PFSK-1 (cell line): ENCODE measurements around the gene MYOG.

Experiments used
- FOXP2 ChIP-seq: optimal IDR thresholded peaks from 2 replicates; pipeline ENCODE3; 2011; ENCODE audit warnings: borderline replicate concordance, control low read depth, inconsistent platforms; ENCODE audit not compliant: insufficient read depth; ENCODE audit errors: extremely low read length, extremely low read depth
- POLR2AphosphoS5 ChIP-seq: IDR thresholded peaks from 2 replicates; pipeline ENCODE4 v1.6.1; 2012; ENCODE audit warnings: low read depth, mild to moderate bottlenecking, control low read depth, low read length, moderate library complexity
- SIN3A ChIP-seq: IDR thresholded peaks from 2 replicates; pipeline ENCODE4 v1.6.1; 2012; ENCODE audit warnings: mild to moderate bottlenecking, low read length, moderate library complexity, borderline replicate concordance; ENCODE audit not compliant: insufficient read depth
- TF ChIP-seq, protein P1 (sequence below), 2 experiments: IDR thresholded peaks; 2 replicates each; pipeline versions ENCODE4 v1.6.1 to v1.8.0; 2011 to 2012; ENCODE audit warnings: low read depth in 2 of 2, low read length in 2 of 2, control low read depth in 1 of 2, inconsistent platforms in 1 of 2, mild to moderate bottlenecking in 1 of 2, moderate library complexity in 1 of 2; ENCODE audit not compliant: insufficient read depth in 1 of 2

DNA sequence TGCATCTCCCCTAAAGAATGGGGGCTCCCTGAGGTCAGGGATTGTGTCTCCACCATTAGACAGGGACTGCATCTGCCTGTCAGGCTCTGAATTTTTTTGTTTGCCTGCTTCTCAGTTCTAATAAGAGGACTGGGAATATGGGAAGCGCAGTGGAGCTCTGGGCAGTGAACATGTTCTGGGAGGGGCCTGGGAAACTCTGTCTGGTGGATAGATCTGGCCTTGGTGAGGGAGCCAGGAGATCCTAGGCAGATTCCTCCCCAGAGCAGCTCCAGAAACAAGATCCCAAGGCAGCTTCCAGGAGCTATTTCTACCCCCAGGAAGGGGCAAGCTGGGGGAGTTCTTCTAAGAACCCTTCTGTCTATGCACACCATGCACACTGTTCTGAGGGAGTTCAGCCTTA is 12.6 kb upstream of the MYOG start:
- no peak for TF ChIP-seq SIN3A
- TF ChIP-seq, protein P1, sequence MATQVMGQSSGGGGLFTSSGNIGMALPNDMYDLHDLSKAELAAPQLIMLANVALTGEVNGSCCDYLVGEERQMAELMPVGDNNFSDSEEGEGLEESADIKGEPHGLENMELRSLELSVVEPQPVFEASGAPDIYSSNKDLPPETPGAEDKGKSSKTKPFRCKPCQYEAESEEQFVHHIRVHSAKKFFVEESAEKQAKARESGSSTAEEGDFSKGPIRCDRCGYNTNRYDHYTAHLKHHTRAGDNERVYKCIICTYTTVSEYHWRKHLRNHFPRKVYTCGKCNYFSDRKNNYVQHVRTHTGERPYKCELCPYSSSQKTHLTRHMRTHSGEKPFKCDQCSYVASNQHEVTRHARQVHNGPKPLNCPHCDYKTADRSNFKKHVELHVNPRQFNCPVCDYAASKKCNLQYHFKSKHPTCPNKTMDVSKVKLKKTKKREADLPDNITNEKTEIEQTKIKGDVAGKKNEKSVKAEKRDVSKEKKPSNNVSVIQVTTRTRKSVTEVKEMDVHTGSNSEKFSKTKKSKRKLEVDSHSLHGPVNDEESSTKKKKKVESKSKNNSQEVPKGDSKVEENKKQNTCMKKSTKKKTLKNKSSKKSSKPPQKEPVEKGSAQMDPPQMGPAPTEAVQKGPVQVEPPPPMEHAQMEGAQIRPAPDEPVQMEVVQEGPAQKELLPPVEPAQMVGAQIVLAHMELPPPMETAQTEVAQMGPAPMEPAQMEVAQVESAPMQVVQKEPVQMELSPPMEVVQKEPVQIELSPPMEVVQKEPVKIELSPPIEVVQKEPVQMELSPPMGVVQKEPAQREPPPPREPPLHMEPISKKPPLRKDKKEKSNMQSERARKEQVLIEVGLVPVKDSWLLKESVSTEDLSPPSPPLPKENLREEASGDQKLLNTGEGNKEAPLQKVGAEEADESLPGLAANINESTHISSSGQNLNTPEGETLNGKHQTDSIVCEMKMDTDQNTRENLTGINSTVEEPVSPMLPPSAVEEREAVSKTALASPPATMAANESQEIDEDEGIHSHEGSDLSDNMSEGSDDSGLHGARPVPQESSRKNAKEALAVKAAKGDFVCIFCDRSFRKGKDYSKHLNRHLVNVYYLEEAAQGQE (IDR thresholded peaks at IDR 0.05; ENCODE audit: insufficient read depth in 1 of 2, low read depth in 2 of 2, low read length in 2 of 2), result no peak
- TF ChIP-seq POLR2AphosphoS5, result no peak
- no peak for TF ChIP-seq FOXP2
